NCI-H2171 treated with DMSO at 0.1 percent for 48 hours (cell line): ENCODE measurements around the gene RPUSD2.

Source experiments
- DNase-seq: peaks from one replicate; lab custom pipeline; 2025; lab: John Stamatoyannopoulos, UW

RPUSD2 gene

GRCh38 chr15:40623361-40623760 lies 54.3 kb downstream of the RPUSD2 start:
- DNase-seq, result no peak
